Suprapubic skin (tissue), 4 donors: Measurements from ENCODE around the gene UFSP2. TPM values are rescaled to one million over a fixed set of nuclear protein-coding genes. Genes with fewer than 3 reads are reported as not detected.
A peak's percentile ranks its signal among the peaks of the same experiment; 100 is the strongest.

Source experiments
- DNase-seq, 2 donors: peaks; one replicate each; pipeline ENCODE4 v3.0.0-alpha.2; 2019; ENCODE audit warnings: low spot score in 2 of 2
- H3K27ac ChIP-seq: fragments of 200-600 bp; sonication (generic); one replicate; pipeline ENCODE4 v1.5.1; 2019
- H3K27me3 ChIP-seq: fragments of 200-600 bp; sonication (generic); one replicate; pipeline ENCODE4 v1.5.1; 2019
- H3K36me3 ChIP-seq: fragments of 200-600 bp; sonication (generic); one replicate; pipeline ENCODE4 v1.5.1; 2019
- H3K4me1 ChIP-seq: fragments of 200-600 bp; sonication (generic); one replicate; pipeline ENCODE4 v1.5.1; 2019
- H3K4me3 ChIP-seq: fragments of 200-600 bp; sonication (generic); one replicate; pipeline ENCODE4 v1.5.1; 2019; ENCODE audit warnings: mild to moderate bottlenecking
- H3K9me3 ChIP-seq: fragments of 200-600 bp; sonication (generic); one replicate; pipeline ENCODE4 v1.5.1; 2019
- EP300 ChIP-seq: sonication (generic); formaldehyde crosslinking; IDR thresholded peaks from one replicate; pipeline ENCODE4 v1.6.1; 2017; ENCODE audit warnings: antibody characterized with exemption
- POLR2A ChIP-seq, 2 donors: fragments of 450-650 bp; IDR thresholded peaks; one replicate each; pipeline ENCODE4 v1.6.1; 2017; ENCODE audit warnings: antibody characterized with exemption in 2 of 2, mild to moderate bottlenecking in 2 of 2, moderate library complexity in 2 of 2
- POLR2AphosphoS5 ChIP-seq, 3 donors: sonication (generic); formaldehyde crosslinking; IDR thresholded peaks; one replicate each; pipeline ENCODE4 v1.6.1; 2017; ENCODE audit warnings: antibody characterized with exemption in 3 of 3
- WGBS: methylation state at CpG from one replicate; pipeline ENCODE4 v1.1.5; 2018; 5-methylcytosine and 5-hydroxymethylcytosine counted together
- total RNA-seq, 4 donors: library from RNA; depleted of rRNA; stranded (reverse); fragments of >200 nt; gene quantifications; one replicate each; pipeline ENCODE4 v1.1.0, GENCODE V29; 2016
- TF ChIP-seq, protein P1 (sequence below), 2 donors: fragments of 200-600 bp in 1 of 2; fragments of 450-650 bp in 1 of 2; sonication (generic) in 1 of 2; IDR thresholded peaks; one replicate each; pipeline ENCODE4 v1.5.1; 2016 to 2019; ENCODE audit warnings: antibody characterized with exemption in 2 of 2, mild to moderate bottlenecking in 1 of 2, moderate library complexity in 1 of 2

The UFSP2 gene
- total RNA-seq, 4 donors from 2014 or later = 20.6 to 35.7 (median 28.7) TPM

GRCh38 chr4:185395238-185395955 lies 30.4 kb downstream of the UFSP2 start, which contains the start of gene LRP2BP:
LRP2BP (minus strand) TSS chr4:185395924; CDS start chr4:185378186, 17,738 bp downstream.
- no peaks in the 10 kb centered on the region for H3K27me3 ChIP-seq
- H3K9me3 ChIP-seq = no peaks in the 10 kb centered on the region
- WGBS = 4% methylated on average over 12 of the region's 12 CpGs
- H3K36me3 ChIP-seq = peaks cover 3% of the 10 kb centered on the region
- peak within 1 kb of the TSS; percentile 99 for H3K27ac ChIP-seq
- no peak for TF ChIP-seq EP300
- TF ChIP-seq POLR2AphosphoS5 (IDR thresholded peaks at IDR 0.05) = no peak
- TF ChIP-seq, protein P1, sequence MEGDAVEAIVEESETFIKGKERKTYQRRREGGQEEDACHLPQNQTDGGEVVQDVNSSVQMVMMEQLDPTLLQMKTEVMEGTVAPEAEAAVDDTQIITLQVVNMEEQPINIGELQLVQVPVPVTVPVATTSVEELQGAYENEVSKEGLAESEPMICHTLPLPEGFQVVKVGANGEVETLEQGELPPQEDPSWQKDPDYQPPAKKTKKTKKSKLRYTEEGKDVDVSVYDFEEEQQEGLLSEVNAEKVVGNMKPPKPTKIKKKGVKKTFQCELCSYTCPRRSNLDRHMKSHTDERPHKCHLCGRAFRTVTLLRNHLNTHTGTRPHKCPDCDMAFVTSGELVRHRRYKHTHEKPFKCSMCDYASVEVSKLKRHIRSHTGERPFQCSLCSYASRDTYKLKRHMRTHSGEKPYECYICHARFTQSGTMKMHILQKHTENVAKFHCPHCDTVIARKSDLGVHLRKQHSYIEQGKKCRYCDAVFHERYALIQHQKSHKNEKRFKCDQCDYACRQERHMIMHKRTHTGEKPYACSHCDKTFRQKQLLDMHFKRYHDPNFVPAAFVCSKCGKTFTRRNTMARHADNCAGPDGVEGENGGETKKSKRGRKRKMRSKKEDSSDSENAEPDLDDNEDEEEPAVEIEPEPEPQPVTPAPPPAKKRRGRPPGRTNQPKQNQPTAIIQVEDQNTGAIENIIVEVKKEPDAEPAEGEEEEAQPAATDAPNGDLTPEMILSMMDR (IDR thresholded peaks at IDR 0.05) = no peak
- TF ChIP-seq POLR2A (IDR thresholded peaks at IDR 0.05) = no peak
- no peak for DNase-seq
- peak within 1 kb of the TSS; percentile 87 for H3K4me3 ChIP-seq
- peaks cover 43% of the 10 kb centered on the region for H3K4me1 ChIP-seq

- Histone ChIP-seq H3K27ac (peak overlapping the region; percentile 99), H3K4me3 (peak overlapping the region; percentile 87), H3K4me1 (peaks cover 39% of the 10 kb centered on the region), H3K36me3 (peaks cover 3% of the 10 kb centered on the region), H3K27me3 (no peaks in the 10 kb centered on the region), H3K9me3 (no peaks in the 10 kb centered on the region)
- no peak for TF ChIP-seq POLR2A (IDR thresholded peaks at IDR 0.05)
- 25% methylated on average over 12 of the region's 12 CpGs for WGBS
- DNase-seq = no peak
These were observed 31.1 kb downstream of the UFSP2 start for GRCh38 chr4:185394568-185395237.

DNA sequence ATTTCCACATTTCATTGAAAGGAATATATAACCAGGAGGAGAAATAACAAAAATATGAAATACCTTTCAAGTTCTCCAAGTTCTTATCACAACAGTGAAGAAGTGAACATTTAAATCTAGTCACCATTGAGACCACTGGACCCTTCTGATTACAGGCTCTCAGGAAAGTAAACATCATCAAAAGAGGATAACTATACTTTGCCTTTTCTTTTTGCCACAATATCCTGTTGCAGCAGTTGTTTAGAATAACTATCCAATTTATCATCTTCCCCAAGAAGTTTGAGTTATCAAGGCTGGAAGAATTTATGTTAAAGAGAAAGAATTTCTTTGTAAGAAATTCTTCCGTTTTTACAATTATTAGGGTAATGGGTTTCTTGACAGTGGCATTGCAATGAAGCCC lies 33.6 kb downstream of the UFSP2 start:
- Histone ChIP-seq H3K27ac (no peak overlapping the region), H3K4me1 (peaks cover 15% of the 10 kb centered on the region), H3K27me3 (no peaks in the 10 kb centered on the region), H3K4me3 (no peak overlapping the region), H3K36me3 (no peaks in the 10 kb centered on the region), H3K9me3 (no peaks in the 10 kb centered on the region)
- no peak for TF ChIP-seq EP300
- TF ChIP-seq POLR2A (IDR thresholded peaks at IDR 0.05) = no peak
- no peak for TF ChIP-seq POLR2AphosphoS5 (IDR thresholded peaks at IDR 0.05)
- TF ChIP-seq, protein P1 (IDR thresholded peaks at IDR 0.05) = no peak
- no peak for DNase-seq
- 90% methylated on average over 1 of the region's 1 CpG for WGBS

DNA sequence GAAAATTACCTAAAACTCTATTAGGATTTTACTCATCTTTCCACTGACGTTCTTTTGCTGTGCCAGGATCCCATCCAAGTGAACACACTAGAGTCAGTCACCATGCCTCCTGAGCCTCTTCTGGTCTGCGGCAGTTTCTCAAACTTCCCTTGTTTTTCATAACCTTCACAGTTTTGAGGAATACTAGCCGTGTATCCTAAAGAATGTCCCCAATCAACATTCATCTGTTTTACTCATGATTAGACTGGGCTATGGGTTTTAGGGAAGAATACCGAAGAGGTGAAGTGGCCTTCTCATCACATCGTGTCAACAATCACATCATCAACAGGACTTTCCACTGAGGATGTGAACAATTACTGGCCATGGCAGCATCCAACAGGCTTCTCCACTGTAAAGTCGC lies 34.8 kb downstream of the UFSP2 start:
- H3K27ac ChIP-seq = no peak overlapping the region
- H3K4me3 ChIP-seq = no peak overlapping the region
- H3K36me3 ChIP-seq = no peaks in the 10 kb centered on the region
- 94% methylated on average over 6 of the region's 6 CpGs for WGBS
- no peaks in the 10 kb centered on the region for H3K27me3 ChIP-seq
- TF ChIP-seq POLR2A (IDR thresholded peaks at IDR 0.05) (no peak), EP300 (no peak), POLR2AphosphoS5 (IDR thresholded peaks at IDR 0.05) (no peak)
- TF ChIP-seq, protein P1 (IDR thresholded peaks at IDR 0.05) = no peak
- no peaks in the 10 kb centered on the region for H3K9me3 ChIP-seq
- no peak for DNase-seq
- H3K4me1 ChIP-seq = peaks cover 11% of the 10 kb centered on the region

- WGBS = 93% methylated on average over 12 of the region's 12 CpGs
- H3K36me3 ChIP-seq = no peaks in the 10 kb centered on the region
- H3K27me3 ChIP-seq = no peaks in the 10 kb centered on the region
- TF ChIP-seq, protein P1 (IDR thresholded peaks at IDR 0.05) = no peak
- TF ChIP-seq EP300 (no peak), POLR2A (IDR thresholded peaks at IDR 0.05) (no peak), POLR2AphosphoS5 (IDR thresholded peaks at IDR 0.05) (no peak)
- DNase-seq = no peak
- peaks cover 16% of the 10 kb centered on the region for H3K4me1 ChIP-seq
- no peak overlapping the region for H3K4me3 ChIP-seq
- H3K9me3 ChIP-seq = no peaks in the 10 kb centered on the region
- H3K27ac ChIP-seq = no peak overlapping the region
These were observed 37.8 kb downstream of the UFSP2 start for GRCh38 chr4:185387957-185388356.
